Measurements from ENCODE around the gene FBRS. TPM values are rescaled to one million over a fixed set of nuclear protein-coding genes. Genes with fewer than 3 reads are reported as not detected.

Gene FBRS
- total and polyA plus RNA-seq, 2 of the 13 experiments (the other 11 are each of a cell fraction or from before 2014, with no cell fraction given): 13.7 to 16.2 TPM

GRCh38 chr16:30650369-30651123 lies 7.7 kb upstream of the FBRS start, which contains the start of gene PRR14 (continued):
- TF ChIP-seq ZNF839 (CRISPR knock-in tag; IDR thresholded peaks at IDR 0.05; ENCODE audit: borderline replicate concordance) (no peak; the same call in 1 of the 2 replicates), GZF1 (CRISPR knock-in tag; IDR thresholded peaks at IDR 0.05) (no peak), FOSL1 (CRISPR knock-in tag; IDR thresholded peaks at IDR 0.05; ENCODE audit: borderline replicate concordance) (no peak), CBFB (CRISPR knock-in tag; IDR thresholded peaks at IDR 0.05) (no peak), AKAP8 (CRISPR knock-in tag; IDR thresholded peaks at IDR 0.05) (no peak), NR2F1 (CRISPR knock-in tag; IDR thresholded peaks at IDR 0.05) (no peak), HOXA3 (CRISPR knock-in tag; IDR thresholded peaks at IDR 0.05) (peak; percentile 100), DPF2 (CRISPR knock-in tag; IDR thresholded peaks at IDR 0.05; ENCODE audit: borderline replicate concordance, low read depth) (no peak), ZNF234 (CRISPR knock-in tag; conservative IDR thresholded peaks at IDR 0.05) (no peak), ELF3 (CRISPR knock-in tag; IDR thresholded peaks at IDR 0.05) (peak; percentile 80), TMF1 (CRISPR knock-in tag; IDR thresholded peaks at IDR 0.05; ENCODE audit: low read depth) (no peak), RORA (CRISPR knock-in tag; IDR thresholded peaks at IDR 0.05) (no peak), ZBTB44 (CRISPR knock-in tag; IDR thresholded peaks at IDR 0.05) (0 out of 2 replicates have a peak, but pooled peaks have one; percentile 8), SRSF4 (IDR thresholded peaks at IDR 0.05; ENCODE audit: low read depth, low read length, poor library complexity, severe bottlenecking) (no peak), ZNF570 (CRISPR knock-in tag; IDR thresholded peaks at IDR 0.05; ENCODE audit: borderline replicate concordance) (no peak), ASH2L (IDR thresholded peaks at IDR 0.05; ENCODE audit: insufficient read length, low read depth, low read length) (no peak), ZNF33A (CRISPR knock-in tag; IDR thresholded peaks at IDR 0.05; ENCODE audit: borderline replicate concordance) (no peak), ZNF646 (CRISPR knock-in tag; IDR thresholded peaks at IDR 0.05) (no peak), RFXAP (CRISPR knock-in tag; IDR thresholded peaks at IDR 0.05; ENCODE audit: borderline replicate concordance) (0 out of 2 replicates have a peak, but pooled peaks have one; percentile 2), KLF12 (CRISPR knock-in tag; IDR thresholded peaks at IDR 0.05; ENCODE audit: borderline replicate concordance) (no peak), ARNTL (CRISPR knock-in tag; IDR thresholded peaks at IDR 0.05) (0 out of 2 replicates have a peak, but pooled peaks have one; percentile 51), ZBTB38 (CRISPR knock-in tag; IDR thresholded peaks at IDR 0.05) (peak; percentile 100), ZNF546 (CRISPR knock-in tag; conservative IDR thresholded peaks at IDR 0.05) (no peak)
